Activated CD4-positive, alpha-beta T cell treated with anti-CD3 and anti-CD28 coated beads for 4 hours (primary cell): Measurements from ENCODE around the gene ITPKA.
A peak's percentile ranks its signal among the peaks of the same experiment; 100 is the strongest.
"Not testable (repeated sequence)": the region's sequence is repeated elsewhere in the genome, so short reads cannot be mapped to it uniquely, and the experiment has no call there.

Experiments
- DNase-seq, 2 donors: peaks; one replicate each; pipeline ENCODE4 v3.0.0-alpha.2; 2020

ITPKA gene

GRCh38 chr15:41493205-41493901 lies at the start of gene ITPKA:
ITPKA (plus strand) TSS chr15:41493874; CDS start chr15:41493928, 54 bp downstream.
- DNase-seq = peak; percentile 90

GRCh38 chr15:41445399-41445798 lies 48.3 kb upstream of the ITPKA start:
- DNase-seq = no peak

- DNase-seq = no peak
Measured at GRCh38 chr15:41462084-41462795, 31.4 kb upstream of the ITPKA start.

GRCh38 chr15:41464889-41465580 lies 28.6 kb upstream of the ITPKA start:
- DNase-seq = no peak

GRCh38 chr15:41465822-41466421 lies 27.8 kb upstream of the ITPKA start:
- peak in 1 of 2 donors; percentile 45 for DNase-seq

GRCh38 chr15:41466711-41467110 lies 27.0 kb upstream of the ITPKA start:
- no peak for DNase-seq

GRCh38 chr15:41469644-41470043 lies 24.0 kb upstream of the ITPKA start:
- DNase-seq = not testable (repeated sequence)

- no peak for DNase-seq
Measured at GRCh38 chr15:41473418-41473817, 20.3 kb upstream of the ITPKA start.

- DNase-seq = no peak
Measured at GRCh38 chr15:41474436-41474835, 19.2 kb upstream of the ITPKA start.

GRCh38 chr15:41474941-41475340 lies 18.7 kb upstream of the ITPKA start:
- no peak for DNase-seq

- no peak for DNase-seq
Measured at GRCh38 chr15:41476416-41477048, 17.1 kb upstream of the ITPKA start.

GRCh38 chr15:41480396-41481140 lies 13.1 kb upstream of the ITPKA start:
- DNase-seq = no peak

GRCh38 chr15:41482110-41482877 lies 11.4 kb upstream of the ITPKA start:
- no peak for DNase-seq

- DNase-seq = peak in 1 of 2 donors; percentile 17
Measured at GRCh38 chr15:41483115-41483514, 10.6 kb upstream of the ITPKA start.

- no peak for DNase-seq
Measured at GRCh38 chr15:41483519-41483918, 10.2 kb upstream of the ITPKA start.

GRCh38 chr15:41484937-41485625 lies 8.6 kb upstream of the ITPKA start:
- no peak for DNase-seq

- no peak for DNase-seq
Measured at GRCh38 chr15:41486286-41486685, 7.4 kb upstream of the ITPKA start.

- DNase-seq = no peak
Measured at GRCh38 chr15:41487381-41487780, 6.3 kb upstream of the ITPKA start.

GRCh38 chr15:41487802-41488201 lies 5.9 kb upstream of the ITPKA start:
- no peak for DNase-seq

GRCh38 chr15:41489641-41490040 lies 4.0 kb upstream of the ITPKA start:
- DNase-seq = no peak

- peak in 1 of 2 donors; percentile 39 for DNase-seq
Measured at GRCh38 chr15:41490355-41490754, 3.3 kb upstream of the ITPKA start.
